Sigmoid colon (tissue), 7 donors: ENCODE measurements around the gene FABP7. TPM values are rescaled to one million over a fixed set of nuclear protein-coding genes. Genes with fewer than 3 reads are reported as not detected.
A peak's percentile ranks its signal among the peaks of the same experiment; 100 is the strongest.

Experiments
- DNase-seq: peaks from one replicate; pipeline ENCODE4 v3.0.0-alpha.2; 2019
- H3K27ac ChIP-seq, 4 donors: fragments of 200-600 bp; sonication (generic); one replicate each; pipeline ENCODE4 v1.5.1; 2016 to 2019; ENCODE audit warnings: mild to moderate bottlenecking in 1 of 4
- H3K27me3 ChIP-seq, 3 donors: fragments of 200-600 bp; sonication (generic); one replicate each; pipeline ENCODE4 v1.5.1; 2019; ENCODE audit warnings: mild to moderate bottlenecking in 1 of 3
- H3K36me3 ChIP-seq, 4 donors: fragments of 200-600 bp; sonication (generic); one replicate each; pipeline ENCODE4 v1.5.1; 2016 to 2019
- H3K4me1 ChIP-seq, 4 donors: fragments of 200-600 bp; sonication (generic); one replicate each; pipeline ENCODE4 v1.5.1; 2017 to 2019
- H3K4me3 ChIP-seq, 4 donors: fragments of 200-600 bp; sonication (generic); one replicate each; pipeline ENCODE4 v1.5.1; 2017 to 2019; ENCODE audit warnings: mild to moderate bottlenecking in 2 of 4, moderate library complexity in 1 of 4
- H3K9me3 ChIP-seq, 4 donors: fragments of 200-600 bp in 3 of 4; sonication (generic) in 3 of 4; one replicate each; pipeline versions ENCODE4 v1.5.1 to v1.6.1; 2013 to 2019
- EP300 ChIP-seq, 4 donors: sonication (generic); formaldehyde crosslinking; IDR thresholded peaks; one replicate each; pipeline ENCODE4 v1.6.1; 2017; ENCODE audit warnings: antibody characterized with exemption in 4 of 4
- POLR2A ChIP-seq, 2 donors: fragments of 450-650 bp; IDR thresholded peaks; one replicate each; pipeline ENCODE4 v1.6.1; 2016; ENCODE audit warnings: antibody characterized with exemption in 2 of 2, mild to moderate bottlenecking in 2 of 2, moderate library complexity in 2 of 2
- POLR2AphosphoS5 ChIP-seq, 4 donors: sonication (generic); formaldehyde crosslinking; IDR thresholded peaks; one replicate each; pipeline ENCODE4 v1.6.1; 2017; ENCODE audit warnings: antibody characterized with exemption in 4 of 4
- WGBS, 2 donors: extraction: QIAGEN DNeasy Blood & Tissue Kit; methylation state at CpG; one replicate each; pipeline ENCODE4 v1.1.7; 2013; 5-methylcytosine and 5-hydroxymethylcytosine counted together
- intact Hi-C: fragments of 100-400 bp; cut with DNase I; formaldehyde crosslinking; loops from one replicate; pipeline ENCODE4 v1.15.1; 2023
- polyA plus RNA-seq, 3 donors: library from polyadenylated mRNA; stranded (reverse); fragments of 200-250 nt; gene quantifications; one replicate each; pipeline ENCODE4 v1.2.3, GENCODE V29; 2013
- total RNA-seq, 4 donors: library from RNA; depleted of rRNA; stranded (reverse); fragments of >200 nt; gene quantifications; one replicate each; pipeline ENCODE4 v1.1.0, GENCODE V29; 2016
- TF ChIP-seq, protein P1 (sequence below), 4 experiments: fragments of 450-650 bp in 3 of 4; fragments of 200-600 bp in 1 of 4; IDR thresholded peaks; one replicate each; pipeline ENCODE4 v1.5.1; 2016 to 2019; ENCODE audit warnings: antibody characterized with exemption in 4 of 4, mild to moderate bottlenecking in 3 of 4, moderate library complexity in 2 of 4
- donor health status: healthy with polysubstance abuse.
- donor health status: Bipolar disorder and iron deficiency.
- donor health status: healthy.

FABP7 gene
- total and polyA plus RNA-seq, 7 donors, result not detected

DNA sequence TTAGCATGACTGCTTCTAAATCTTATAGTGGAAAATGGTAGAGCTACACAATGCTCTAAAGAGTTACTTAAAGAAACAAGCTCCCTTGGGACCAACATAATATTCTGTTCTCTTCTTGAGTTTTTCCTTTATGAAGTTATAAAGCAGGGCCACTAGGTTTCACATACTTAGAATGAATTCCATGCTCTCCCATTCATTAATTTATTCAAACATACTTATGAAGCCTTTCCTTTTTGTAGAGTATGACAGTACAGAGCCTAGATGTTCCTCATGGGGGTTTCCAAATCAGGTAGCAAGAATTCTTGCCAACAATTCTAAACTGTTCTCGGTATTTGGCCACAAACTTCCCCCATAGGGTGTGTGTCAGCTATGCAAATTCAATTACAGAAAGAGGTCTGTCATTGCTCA is 20.6 kb upstream of the FABP7 start:
- Histone ChIP-seq H3K9me3 (no peaks in the 10 kb centered on the region), H3K4me1 (peaks cover 0 to 1% (median 0%) of the 10 kb centered on the region in 4 donors), H3K27ac (no peak overlapping the region), H3K4me3 (no peak overlapping the region), H3K27me3 (no peaks in the 10 kb centered on the region), H3K36me3 (no peaks in the 10 kb centered on the region)
- TF ChIP-seq POLR2AphosphoS5 (IDR thresholded peaks at IDR 0.05), result no peak
- no peak for TF ChIP-seq EP300 (IDR thresholded peaks at IDR 0.05)
- TF ChIP-seq POLR2A (IDR thresholded peaks at IDR 0.05), result no peak
- TF ChIP-seq, protein P1, sequence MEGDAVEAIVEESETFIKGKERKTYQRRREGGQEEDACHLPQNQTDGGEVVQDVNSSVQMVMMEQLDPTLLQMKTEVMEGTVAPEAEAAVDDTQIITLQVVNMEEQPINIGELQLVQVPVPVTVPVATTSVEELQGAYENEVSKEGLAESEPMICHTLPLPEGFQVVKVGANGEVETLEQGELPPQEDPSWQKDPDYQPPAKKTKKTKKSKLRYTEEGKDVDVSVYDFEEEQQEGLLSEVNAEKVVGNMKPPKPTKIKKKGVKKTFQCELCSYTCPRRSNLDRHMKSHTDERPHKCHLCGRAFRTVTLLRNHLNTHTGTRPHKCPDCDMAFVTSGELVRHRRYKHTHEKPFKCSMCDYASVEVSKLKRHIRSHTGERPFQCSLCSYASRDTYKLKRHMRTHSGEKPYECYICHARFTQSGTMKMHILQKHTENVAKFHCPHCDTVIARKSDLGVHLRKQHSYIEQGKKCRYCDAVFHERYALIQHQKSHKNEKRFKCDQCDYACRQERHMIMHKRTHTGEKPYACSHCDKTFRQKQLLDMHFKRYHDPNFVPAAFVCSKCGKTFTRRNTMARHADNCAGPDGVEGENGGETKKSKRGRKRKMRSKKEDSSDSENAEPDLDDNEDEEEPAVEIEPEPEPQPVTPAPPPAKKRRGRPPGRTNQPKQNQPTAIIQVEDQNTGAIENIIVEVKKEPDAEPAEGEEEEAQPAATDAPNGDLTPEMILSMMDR (IDR thresholded peaks at IDR 0.05), result no peak
- 66% methylated on average over 1 of the region's 1 CpG for WGBS, 2 donors
- no peak for DNase-seq
- intact Hi-C loops, result no loop called here

DNA sequence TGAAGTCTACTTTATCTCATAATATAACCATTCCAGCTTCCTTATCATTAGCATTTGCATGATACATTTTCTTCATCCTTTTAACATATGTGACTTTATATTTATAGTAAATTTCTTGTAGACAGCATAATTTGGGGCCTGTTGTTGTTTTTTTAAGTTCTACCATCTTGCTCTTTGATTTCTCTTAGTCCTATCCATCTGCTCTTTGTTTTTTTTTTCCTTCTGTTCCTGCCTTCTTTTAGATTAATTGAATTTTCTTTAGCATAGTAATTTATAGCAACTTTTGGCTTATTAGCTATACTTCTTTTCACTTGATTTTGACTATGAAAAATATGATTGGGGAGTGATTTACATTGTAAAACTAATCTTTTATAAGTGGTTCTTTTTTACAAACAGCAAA is 19.2 kb upstream of the FABP7 start:
- DNase-seq, result no peak
- Histone ChIP-seq H3K9me3 (no peaks in the 10 kb centered on the region), H3K27ac (no peak overlapping the region), H3K27me3 (no peaks in the 10 kb centered on the region), H3K4me1 (no peaks in the 10 kb centered on the region), H3K4me3 (no peak overlapping the region), H3K36me3 (no peaks in the 10 kb centered on the region)
- TF ChIP-seq EP300 (IDR thresholded peaks at IDR 0.05), result no peak
- no peak for TF ChIP-seq POLR2AphosphoS5 (IDR thresholded peaks at IDR 0.05)
- TF ChIP-seq POLR2A (IDR thresholded peaks at IDR 0.05), result no peak
- TF ChIP-seq, protein P1 (IDR thresholded peaks at IDR 0.05), result no peak
- intact Hi-C loops, result no loop called here

DNA sequence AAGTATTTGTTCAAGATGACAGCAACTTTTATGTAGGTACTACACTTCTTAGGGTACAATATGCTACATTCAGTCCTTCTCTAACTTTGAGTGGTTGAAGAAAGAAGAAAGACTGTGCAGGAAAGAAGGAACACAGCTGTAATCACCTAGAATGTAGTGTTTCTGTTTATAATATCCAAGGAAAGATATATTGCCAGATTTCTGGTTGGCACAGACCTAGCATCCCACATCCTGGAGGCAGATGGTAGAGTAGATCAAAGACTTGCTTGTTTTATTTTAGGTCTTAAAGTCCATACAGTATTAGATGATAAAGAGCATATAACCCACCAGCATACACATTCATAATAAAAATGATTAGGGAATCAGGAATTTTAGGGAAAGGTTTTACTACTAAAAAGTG is 13.3 kb upstream of the FABP7 start:
- no peak overlapping the region for H3K27ac ChIP-seq
- H3K9me3 ChIP-seq, result no peaks in the 10 kb centered on the region
- no peaks in the 10 kb centered on the region for H3K27me3 ChIP-seq
- no peaks in the 10 kb centered on the region for H3K36me3 ChIP-seq
- no peak overlapping the region for H3K4me3 ChIP-seq
- intact Hi-C loops, result no loop called here
- H3K4me1 ChIP-seq, result no peaks in the 10 kb centered on the region
- no peak for TF ChIP-seq POLR2AphosphoS5 (IDR thresholded peaks at IDR 0.05)
- TF ChIP-seq, protein P1 (IDR thresholded peaks at IDR 0.05), result no peak
- TF ChIP-seq POLR2A (IDR thresholded peaks at IDR 0.05), result no peak
- TF ChIP-seq EP300 (IDR thresholded peaks at IDR 0.05), result no peak
- no peak for DNase-seq

DNA sequence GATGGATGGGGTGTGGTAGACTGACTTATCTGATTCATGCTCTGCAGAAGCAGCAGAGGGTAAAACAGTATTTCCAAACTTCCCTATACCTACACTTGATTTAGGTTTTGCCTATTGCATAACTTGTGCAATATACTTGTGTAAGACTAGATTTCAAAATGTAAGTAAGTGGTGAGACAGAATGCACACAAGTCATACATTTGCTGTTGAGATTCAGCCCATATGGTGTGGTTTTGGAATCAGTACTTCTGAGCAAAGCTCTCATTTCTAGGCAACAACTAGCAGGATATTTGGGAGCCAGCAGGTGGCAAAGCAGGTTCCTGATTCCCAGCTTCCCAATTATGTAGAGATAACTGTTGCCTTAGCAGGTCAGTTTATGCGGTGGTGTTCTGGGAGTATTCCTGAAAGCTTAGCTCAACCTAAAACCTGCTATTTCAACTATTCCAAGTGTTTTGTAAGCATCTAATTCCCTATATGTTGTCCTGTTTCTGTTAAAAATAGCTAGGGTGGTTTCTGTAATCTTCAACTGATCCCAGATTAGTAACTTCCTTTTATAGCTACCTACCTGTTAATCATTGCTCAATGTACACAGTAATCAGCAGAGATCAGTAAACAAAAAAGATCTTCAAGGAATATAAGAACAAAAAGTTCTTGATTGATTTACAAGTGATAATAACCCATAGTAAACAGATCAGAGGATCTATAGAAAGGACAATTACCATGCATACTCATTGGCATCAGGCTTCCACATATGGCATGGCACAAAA is 8.5 kb upstream of the FABP7 start:
- TF ChIP-seq, protein P1 (IDR thresholded peaks at IDR 0.05), result peak in 1 of 4 experiments; percentile 7
- no peak for TF ChIP-seq POLR2AphosphoS5 (IDR thresholded peaks at IDR 0.05)
- intact Hi-C loops, result no loop called here

More for the DNA sequence above, 8.5 kb upstream of the FABP7 start:
- H3K9me3 ChIP-seq, result no peaks in the 10 kb centered on the region
- no peak overlapping the region for H3K27ac ChIP-seq
- no peak for DNase-seq
- 8 to 58% methylated on average over 1 of the region's 1 CpG for WGBS, 2 donors
- no peaks in the 10 kb centered on the region for H3K27me3 ChIP-seq
- H3K36me3 ChIP-seq, result no peaks in the 10 kb centered on the region
- H3K4me3 ChIP-seq, result no peak overlapping the region
- no peaks in the 10 kb centered on the region for H3K4me1 ChIP-seq
